GM10266 (cell line): ENCODE results near the gene WNT11.

Source experiments
- DNase-seq: peaks from one replicate; pipeline ENCODE4 v3.0.0; 2012; ENCODE audit errors: extremely low spot score
- TF ChIP-seq, protein P1 (sequence below): IDR thresholded peaks from 2 replicates; pipeline ENCODE4 v1.5.1; 2012; ENCODE audit warnings: mild to moderate bottlenecking, low read depth; ENCODE audit not compliant: control insufficient read depth, insufficient read depth; ENCODE audit errors: missing control alignments

The WNT11 gene

DNA sequence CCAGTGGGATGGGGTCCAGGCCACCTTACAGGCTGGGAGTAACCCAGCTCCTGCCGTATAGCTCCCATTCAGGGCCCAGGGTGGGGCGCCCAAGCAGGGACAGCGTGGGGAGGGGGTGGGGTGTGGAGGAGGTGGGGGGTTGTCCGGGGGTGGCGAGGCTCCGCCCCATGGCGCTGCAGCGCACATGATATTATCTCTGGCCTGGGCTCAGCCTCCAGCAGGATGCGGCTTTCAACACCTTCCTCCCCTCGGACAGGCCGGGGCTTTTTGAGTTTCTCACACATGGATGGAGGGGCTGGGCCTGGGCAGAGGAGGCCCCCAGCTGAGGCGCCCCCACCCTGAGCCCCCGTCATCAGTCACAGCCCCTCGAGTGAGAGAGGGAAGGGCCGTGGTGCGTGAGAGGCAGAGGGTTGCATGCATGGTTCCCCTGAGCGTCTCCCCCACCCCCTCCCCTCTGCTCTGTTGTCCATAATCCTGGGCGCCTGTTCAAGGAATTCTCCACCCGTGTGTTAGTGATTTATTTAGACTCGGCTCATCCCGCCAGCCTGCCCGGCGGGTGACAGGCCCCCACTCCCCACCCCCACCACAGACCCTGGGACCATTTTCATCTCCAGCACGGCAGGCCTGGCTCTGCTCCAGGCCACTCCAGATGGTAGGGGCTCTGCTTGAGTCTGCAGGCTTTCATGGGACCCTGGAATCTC lies 44.9 kb downstream of the WNT11 start:
- TF ChIP-seq, protein P1, sequence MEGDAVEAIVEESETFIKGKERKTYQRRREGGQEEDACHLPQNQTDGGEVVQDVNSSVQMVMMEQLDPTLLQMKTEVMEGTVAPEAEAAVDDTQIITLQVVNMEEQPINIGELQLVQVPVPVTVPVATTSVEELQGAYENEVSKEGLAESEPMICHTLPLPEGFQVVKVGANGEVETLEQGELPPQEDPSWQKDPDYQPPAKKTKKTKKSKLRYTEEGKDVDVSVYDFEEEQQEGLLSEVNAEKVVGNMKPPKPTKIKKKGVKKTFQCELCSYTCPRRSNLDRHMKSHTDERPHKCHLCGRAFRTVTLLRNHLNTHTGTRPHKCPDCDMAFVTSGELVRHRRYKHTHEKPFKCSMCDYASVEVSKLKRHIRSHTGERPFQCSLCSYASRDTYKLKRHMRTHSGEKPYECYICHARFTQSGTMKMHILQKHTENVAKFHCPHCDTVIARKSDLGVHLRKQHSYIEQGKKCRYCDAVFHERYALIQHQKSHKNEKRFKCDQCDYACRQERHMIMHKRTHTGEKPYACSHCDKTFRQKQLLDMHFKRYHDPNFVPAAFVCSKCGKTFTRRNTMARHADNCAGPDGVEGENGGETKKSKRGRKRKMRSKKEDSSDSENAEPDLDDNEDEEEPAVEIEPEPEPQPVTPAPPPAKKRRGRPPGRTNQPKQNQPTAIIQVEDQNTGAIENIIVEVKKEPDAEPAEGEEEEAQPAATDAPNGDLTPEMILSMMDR: no peak
- no peak for DNase-seq

DNA sequence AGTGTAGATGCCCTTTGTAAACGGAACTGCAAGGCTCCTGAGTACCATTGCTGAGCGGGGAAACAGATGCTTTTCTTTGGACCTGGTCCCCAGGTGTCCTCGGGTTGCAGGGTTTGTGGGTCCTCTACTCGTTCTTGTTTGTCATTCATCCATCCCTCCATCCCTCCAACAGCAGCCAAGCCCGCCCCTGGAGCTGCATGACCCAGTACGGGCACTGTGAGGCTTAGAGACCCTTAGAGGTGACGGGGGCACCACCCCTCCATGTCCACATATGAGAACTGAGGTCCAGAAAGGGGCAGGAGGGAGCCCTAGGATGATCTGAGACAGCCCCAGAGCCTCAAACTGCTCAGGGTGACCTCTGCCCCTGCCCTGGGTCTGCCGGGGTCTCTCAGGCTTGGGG lies 45.4 kb downstream of the WNT11 start:
- TF ChIP-seq, protein P1: no peak
- no peak for DNase-seq

DNA sequence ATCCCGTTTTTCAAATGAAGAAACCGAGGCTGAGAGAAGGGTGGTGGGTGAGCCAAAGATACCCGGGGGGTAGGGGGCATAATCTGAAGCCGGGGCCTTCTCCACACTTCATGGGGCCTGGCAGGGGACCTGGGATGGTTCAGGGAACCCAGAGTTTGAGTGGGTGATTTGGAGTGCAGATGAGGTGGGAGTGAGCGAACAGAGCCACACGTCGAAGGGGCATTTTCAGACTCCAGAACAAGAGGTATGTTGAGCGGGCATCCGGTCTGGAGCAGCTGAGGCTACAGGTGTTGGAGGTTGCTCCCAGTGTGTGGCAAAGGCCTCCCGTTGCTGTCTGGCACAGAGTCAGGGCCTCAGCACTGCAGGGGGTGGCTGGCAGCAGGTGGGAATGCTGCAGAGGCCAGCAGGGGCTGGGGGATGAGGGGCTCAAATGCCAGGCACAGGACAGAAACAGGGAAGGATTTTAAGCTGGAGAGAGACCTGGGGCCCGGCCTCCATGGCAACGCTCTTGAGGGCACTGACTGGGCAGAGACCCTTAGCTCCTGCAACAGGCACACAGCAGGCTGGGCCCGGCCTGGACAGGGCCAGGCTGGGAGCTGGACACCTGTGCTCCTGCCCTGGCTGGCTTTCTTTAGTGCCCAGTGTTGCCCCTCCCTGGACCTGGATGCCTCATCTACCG lies 46.2 kb downstream of the WNT11 start:
- TF ChIP-seq, protein P1: no peak
- no peak for DNase-seq

DNA sequence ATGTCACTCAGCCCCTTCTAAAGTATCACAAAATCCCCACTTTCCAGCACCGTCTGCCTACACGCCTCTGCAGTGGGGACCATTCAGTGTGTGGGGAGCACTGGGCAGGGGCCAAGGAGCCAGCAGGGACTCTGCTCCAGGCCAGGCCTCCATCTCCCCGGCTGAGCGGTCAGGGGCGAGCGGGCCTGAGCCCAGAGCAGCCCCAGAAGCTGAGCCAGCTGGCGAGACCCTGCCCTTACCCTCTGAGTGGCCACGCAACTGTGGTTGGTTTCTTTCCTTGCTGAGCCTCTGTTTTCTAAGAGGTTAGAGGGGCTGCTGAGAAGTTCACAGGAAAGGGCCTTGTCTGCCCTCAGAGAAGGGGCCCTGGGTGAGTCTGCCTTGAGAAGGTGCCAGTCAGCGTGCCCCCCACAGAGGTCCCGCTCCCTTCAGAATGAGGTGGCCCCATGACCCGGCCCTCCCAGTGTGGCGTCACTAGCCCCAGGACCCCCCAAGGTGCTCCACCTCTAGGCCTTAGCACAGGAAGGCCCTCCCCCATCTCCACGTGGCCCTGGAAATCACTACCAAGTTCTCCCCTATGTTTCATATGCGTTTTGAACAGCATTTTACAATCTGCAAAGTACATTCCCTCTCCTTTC lies 46.9 kb downstream of the WNT11 start:
- TF ChIP-seq, protein P1: no peak
- no peak for DNase-seq

DNA sequence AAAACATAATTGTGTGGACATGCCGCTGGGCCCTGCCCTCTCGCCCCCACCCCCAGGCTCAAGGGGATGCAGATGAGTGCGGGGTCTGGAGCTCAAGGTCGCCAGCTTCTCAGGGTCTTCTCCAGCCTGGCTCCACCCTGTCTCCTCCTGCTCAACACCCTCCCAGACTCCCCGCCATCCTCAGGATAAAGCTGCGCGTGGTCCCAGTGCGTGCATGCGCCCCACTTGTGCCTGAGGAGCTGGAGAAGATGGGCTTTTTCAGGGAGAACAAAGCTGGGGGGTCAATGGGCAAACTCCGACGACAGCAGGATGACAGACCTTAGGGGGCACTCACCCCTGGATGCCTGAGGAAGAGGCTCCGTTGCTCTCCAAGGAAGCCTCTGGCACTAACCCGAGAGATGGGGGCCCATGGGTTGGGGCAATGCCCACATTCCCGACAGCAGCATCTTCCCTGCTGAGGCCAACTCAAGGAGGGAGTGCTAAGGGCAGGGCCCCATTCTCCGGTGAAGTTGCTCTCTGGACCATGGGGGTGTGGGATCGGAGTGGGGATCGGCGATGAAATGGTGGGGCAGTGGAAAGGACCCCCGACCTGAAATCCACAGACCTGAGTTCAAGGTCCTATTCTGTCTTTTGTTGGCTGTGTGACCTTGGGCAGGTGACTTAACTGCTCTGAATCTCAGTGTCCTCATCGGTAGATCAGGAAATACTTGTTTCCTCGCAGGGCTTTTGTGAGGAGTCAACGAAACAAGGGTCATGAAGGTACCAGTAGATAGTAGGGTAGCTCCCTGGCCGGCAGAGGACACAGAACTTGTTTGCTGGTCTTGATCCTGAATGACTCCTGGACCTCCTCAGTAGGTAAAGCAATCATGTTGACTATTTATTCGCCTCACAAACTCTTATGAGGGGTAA lies 47.7 kb downstream of the WNT11 start:
- no peak for DNase-seq
- TF ChIP-seq, protein P1: no peak

DNA sequence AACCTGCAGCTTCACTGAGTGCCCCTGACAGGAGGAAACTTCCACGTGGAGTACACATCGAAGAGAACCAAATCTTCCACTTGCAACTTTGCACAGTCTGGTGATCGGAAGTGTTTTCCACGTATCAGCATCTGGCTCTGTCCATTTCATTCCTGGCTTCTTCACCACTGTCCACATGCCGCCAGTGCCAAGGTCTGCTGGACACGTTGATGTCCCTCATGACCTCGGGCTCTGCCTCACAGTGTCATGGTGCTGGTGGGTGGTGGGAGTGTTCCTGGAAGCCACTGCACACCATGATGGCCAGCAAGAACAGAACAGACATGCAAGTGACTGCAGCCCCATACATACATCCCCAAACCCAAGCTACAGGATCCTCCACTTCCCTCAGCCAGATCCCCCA lies 48.4 kb downstream of the WNT11 start:
- DNase-seq: no peak
- TF ChIP-seq, protein P1: no peak
